Measurements from ENCODE around the gene LCN9. TPM values are rescaled to one million over a fixed set of nuclear protein-coding genes. Genes with fewer than 3 reads are reported as not detected.

Gene LCN9
- total and polyA plus RNA-seq, 2 of the 13 experiments (the other 11 are each of a cell fraction or from before 2014, with no cell fraction given), result not detected

DNA sequence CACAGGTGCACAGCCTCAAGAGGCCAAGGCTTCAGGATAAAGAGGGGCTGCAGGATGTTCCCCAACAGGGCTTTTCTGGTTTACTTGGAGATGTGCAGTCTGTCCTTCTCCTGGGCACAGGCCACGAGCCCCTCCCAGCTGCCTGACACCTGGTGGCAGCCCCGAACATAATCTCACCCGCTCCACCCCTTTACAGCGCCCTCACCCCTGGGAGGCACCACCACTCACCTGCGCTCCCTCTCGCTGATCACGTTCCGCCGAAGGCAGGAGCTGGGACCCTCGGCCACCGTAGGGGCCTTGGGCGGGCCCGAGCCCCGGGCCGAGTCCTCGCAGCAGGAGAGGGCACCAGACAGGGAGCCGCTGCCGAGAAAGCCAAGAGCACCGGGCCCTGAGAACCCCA lies 35.7 kb downstream of the LCN9 start:
- FAIRE-seq (no peak), DNase-seq (ENCODE audit: low spot score) (no peak), ATAC-seq (peak; percentile 21)
- no peak overlapping the region for H2AFZ ChIP-seq (ENCODE audit: low read length)
- H3K4me2 ChIP-seq (ENCODE audit: low read depth, low read length), result peak overlapping the region; percentile 34; the same call in 1 of the 2 replicates
- no peaks in the 10 kb centered on the region for H3K9me3 ChIP-seq (ENCODE audit: low read length)
- ChIA-PET CTCF (ENCODE audit: low intra/inter-chr PET ratio, low total read pairs) (no interaction called here), POLR2A (no interaction called here)
- H3K9ac ChIP-seq (ENCODE audit: insufficient read depth, low read depth, low read length), result no peak overlapping the region
- BruUV-seq (replicated peaks), result no TSS peak
- 25% methylated on average over 8 of the region's 19 CpGs for WGBS (ENCODE audit: low lambda C conversion rate)
- in situ Hi-C loops (cut with HindIII; ENCODE audit: extremely low pct_ligation_motif_present, low pct_unique_long_range_greater_than_20kb), result no loop called here
- H3K27me3 ChIP-seq (ENCODE audit: control insufficient read depth in 1 of 2, insufficient read depth in 2 of 2, low read length in 2 of 2), result peaks cover 29 to 81% of the 10 kb centered on the region in 2 experiments
- no peaks in the 10 kb centered on the region for H3K36me3 ChIP-seq (replicated peaks in 1 of 2; ENCODE audit: control insufficient read depth in 1 of 2, insufficient read depth in 2 of 2, low read length in 2 of 2)
- H3K27ac ChIP-seq (ENCODE audit: extremely low read length, insufficient read depth, low read length), result no peak overlapping the region
- H3K4me1 ChIP-seq (ENCODE audit: insufficient read depth, low read length), result no peaks in the 10 kb centered on the region
- peak overlapping the region in 1 of 3 experiments; percentile 30; a peak in 1 of 6 replicates for H3K4me3 ChIP-seq (replicated peaks in 1 of 3; ENCODE audit: insufficient read depth in 1 of 3, low read depth in 2 of 3, low read length in 3 of 3)
- no peaks in the 10 kb centered on the region for H3K79me2 ChIP-seq (ENCODE audit: insufficient read depth, low read length)
- 0 out of 2 replicates have a peak, but pooled peaks cover 4% of the 10 kb centered on the region for H4K20me1 ChIP-seq (ENCODE audit: insufficient read depth, low read length)
- intact Hi-C loops (cut with micrococcal nuclease; ENCODE audit: unreplicated experiment), result no loop called here
- TF ChIP-seq ZSCAN9 (CRISPR knock-in tag; IDR thresholded peaks at IDR 0.05; ENCODE audit: borderline replicate concordance), result no peak
- TF ChIP-seq ZFP36L2 (CRISPR knock-in tag; IDR thresholded peaks at IDR 0.05), result no peak
- no peak for TF ChIP-seq HNF4A (CRISPR knock-in tag; IDR thresholded peaks at IDR 0.05)
- no peak for TF ChIP-seq NR2F6 (IDR thresholded peaks at IDR 0.05)
- TF ChIP-seq NR2F6 (CRISPR knock-in tag; IDR thresholded peaks at IDR 0.05), result no peak
- TF ChIP-seq, protein P1, sequence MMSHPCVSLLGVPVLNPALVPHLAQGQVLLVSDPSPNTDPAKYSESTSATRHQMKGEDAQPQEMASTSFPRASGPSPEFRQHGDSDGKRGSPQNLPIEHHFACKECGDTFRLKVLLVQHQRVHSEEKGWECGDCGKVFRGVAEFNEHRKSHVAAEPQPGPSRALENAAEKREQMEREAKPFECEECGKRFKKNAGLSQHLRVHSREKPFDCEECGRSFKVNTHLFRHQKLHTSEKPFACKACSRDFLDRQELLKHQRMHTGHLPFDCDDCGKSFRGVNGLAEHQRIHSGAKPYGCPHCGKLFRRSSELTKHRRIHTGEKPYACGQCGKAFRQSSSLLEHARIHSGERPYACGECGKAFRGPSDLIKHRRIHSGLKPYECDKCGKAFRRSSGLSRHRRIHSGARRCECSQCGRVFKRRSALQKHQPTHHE (CRISPR knock-in tag; IDR thresholded peaks at IDR 0.05; ENCODE audit: borderline replicate concordance), result no peak
- no peak for TF ChIP-seq ZNF891 (CRISPR knock-in tag; IDR thresholded peaks at IDR 0.05)
- no peak for TF ChIP-seq RFX3 (CRISPR knock-in tag; IDR thresholded peaks at IDR 0.05)
- TF ChIP-seq ZMYM4 (CRISPR knock-in tag; IDR thresholded peaks at IDR 0.05), result no peak
- TF ChIP-seq ZNF441 (CRISPR knock-in tag; IDR thresholded peaks at IDR 0.05; ENCODE audit: borderline replicate concordance), result no peak
- TF ChIP-seq ZNF260 (CRISPR knock-in tag; IDR thresholded peaks at IDR 0.05; ENCODE audit: borderline replicate concordance, low read depth), result no peak
- no peak for TF ChIP-seq PPARG (CRISPR knock-in tag; conservative IDR thresholded peaks at IDR 0.05)
- TF ChIP-seq, protein P2, sequence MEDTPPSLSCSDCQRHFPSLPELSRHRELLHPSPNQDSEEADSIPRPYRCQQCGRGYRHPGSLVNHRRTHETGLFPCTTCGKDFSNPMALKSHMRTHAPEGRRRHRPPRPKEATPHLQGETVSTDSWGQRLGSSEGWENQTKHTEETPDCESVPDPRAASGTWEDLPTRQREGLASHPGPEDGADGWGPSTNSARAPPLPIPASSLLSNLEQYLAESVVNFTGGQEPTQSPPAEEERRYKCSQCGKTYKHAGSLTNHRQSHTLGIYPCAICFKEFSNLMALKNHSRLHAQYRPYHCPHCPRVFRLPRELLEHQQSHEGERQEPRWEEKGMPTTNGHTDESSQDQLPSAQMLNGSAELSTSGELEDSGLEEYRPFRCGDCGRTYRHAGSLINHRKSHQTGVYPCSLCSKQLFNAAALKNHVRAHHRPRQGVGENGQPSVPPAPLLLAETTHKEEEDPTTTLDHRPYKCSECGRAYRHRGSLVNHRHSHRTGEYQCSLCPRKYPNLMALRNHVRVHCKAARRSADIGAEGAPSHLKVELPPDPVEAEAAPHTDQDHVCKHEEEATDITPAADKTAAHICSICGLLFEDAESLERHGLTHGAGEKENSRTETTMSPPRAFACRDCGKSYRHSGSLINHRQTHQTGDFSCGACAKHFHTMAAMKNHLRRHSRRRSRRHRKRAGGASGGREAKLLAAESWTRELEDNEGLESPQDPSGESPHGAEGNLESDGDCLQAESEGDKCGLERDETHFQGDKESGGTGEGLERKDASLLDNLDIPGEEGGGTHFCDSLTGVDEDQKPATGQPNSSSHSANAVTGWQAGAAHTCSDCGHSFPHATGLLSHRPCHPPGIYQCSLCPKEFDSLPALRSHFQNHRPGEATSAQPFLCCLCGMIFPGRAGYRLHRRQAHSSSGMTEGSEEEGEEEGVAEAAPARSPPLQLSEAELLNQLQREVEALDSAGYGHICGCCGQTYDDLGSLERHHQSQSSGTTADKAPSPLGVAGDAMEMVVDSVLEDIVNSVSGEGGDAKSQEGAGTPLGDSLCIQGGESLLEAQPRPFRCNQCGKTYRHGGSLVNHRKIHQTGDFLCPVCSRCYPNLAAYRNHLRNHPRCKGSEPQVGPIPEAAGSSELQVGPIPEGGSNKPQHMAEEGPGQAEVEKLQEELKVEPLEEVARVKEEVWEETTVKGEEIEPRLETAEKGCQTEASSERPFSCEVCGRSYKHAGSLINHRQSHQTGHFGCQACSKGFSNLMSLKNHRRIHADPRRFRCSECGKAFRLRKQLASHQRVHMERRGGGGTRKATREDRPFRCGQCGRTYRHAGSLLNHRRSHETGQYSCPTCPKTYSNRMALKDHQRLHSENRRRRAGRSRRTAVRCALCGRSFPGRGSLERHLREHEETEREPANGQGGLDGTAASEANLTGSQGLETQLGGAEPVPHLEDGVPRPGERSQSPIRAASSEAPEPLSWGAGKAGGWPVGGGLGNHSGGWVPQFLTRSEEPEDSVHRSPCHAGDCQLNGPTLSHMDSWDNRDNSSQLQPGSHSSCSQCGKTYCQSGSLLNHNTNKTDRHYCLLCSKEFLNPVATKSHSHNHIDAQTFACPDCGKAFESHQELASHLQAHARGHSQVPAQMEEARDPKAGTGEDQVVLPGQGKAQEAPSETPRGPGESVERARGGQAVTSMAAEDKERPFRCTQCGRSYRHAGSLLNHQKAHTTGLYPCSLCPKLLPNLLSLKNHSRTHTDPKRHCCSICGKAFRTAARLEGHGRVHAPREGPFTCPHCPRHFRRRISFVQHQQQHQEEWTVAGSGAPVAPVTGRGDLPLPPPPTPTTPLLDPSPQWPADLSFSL (CRISPR knock-in tag; IDR thresholded peaks at IDR 0.05), result no peak
- TF ChIP-seq, protein P3, sequence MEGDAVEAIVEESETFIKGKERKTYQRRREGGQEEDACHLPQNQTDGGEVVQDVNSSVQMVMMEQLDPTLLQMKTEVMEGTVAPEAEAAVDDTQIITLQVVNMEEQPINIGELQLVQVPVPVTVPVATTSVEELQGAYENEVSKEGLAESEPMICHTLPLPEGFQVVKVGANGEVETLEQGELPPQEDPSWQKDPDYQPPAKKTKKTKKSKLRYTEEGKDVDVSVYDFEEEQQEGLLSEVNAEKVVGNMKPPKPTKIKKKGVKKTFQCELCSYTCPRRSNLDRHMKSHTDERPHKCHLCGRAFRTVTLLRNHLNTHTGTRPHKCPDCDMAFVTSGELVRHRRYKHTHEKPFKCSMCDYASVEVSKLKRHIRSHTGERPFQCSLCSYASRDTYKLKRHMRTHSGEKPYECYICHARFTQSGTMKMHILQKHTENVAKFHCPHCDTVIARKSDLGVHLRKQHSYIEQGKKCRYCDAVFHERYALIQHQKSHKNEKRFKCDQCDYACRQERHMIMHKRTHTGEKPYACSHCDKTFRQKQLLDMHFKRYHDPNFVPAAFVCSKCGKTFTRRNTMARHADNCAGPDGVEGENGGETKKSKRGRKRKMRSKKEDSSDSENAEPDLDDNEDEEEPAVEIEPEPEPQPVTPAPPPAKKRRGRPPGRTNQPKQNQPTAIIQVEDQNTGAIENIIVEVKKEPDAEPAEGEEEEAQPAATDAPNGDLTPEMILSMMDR (CRISPR knock-in tag; IDR thresholded peaks at IDR 0.05), result peak; percentile 21; the same call in 1 of the 2 replicates
- TF ChIP-seq ZNF251 (CRISPR knock-in tag; IDR thresholded peaks at IDR 0.05), result no peak
- no peak for TF ChIP-seq ZNF510 (CRISPR knock-in tag; IDR thresholded peaks at IDR 0.05; ENCODE audit: low read depth)
